Muscle layer of duodenum (tissue), 2 donors: ENCODE measurements around the gene ZFR2.

Experiments
- H3K27ac ChIP-seq: one replicate; pipeline ENCODE4 v1.7.0; 2013; ENCODE audit warnings: mild to moderate bottlenecking, low read length
- H3K27me3 ChIP-seq: one replicate; pipeline ENCODE4 v1.7.0; 2013; ENCODE audit warnings: low read depth, mild to moderate bottlenecking, control low read depth, low read length
- H3K36me3 ChIP-seq, 2 donors: one replicate each; pipeline ENCODE4 v1.7.0; 2013; ENCODE audit warnings: low read length in 2 of 2, control low read depth in 1 of 2, mild to moderate bottlenecking in 1 of 2; ENCODE audit not compliant: insufficient read depth in 2 of 2, control insufficient read depth in 1 of 2
- H3K4me1 ChIP-seq, 2 donors: one replicate each; pipeline ENCODE4 v1.7.0; 2013; ENCODE audit warnings: low read length in 2 of 2, mild to moderate bottlenecking in 2 of 2, control low read depth in 1 of 2, moderate library complexity in 1 of 2; ENCODE audit not compliant: insufficient read depth in 2 of 2, control insufficient read depth in 1 of 2
- H3K4me3 ChIP-seq, 2 donors: one replicate each; pipeline ENCODE4 v1.7.0; 2013; ENCODE audit warnings: low read length in 2 of 2, low read depth in 1 of 2, mild to moderate bottlenecking in 1 of 2
- H3K9me3 ChIP-seq, 2 donors: one replicate each; pipeline ENCODE4 v1.7.0; 2013; ENCODE audit warnings: low read length in 2 of 2, control low read depth in 1 of 2, mild to moderate bottlenecking in 1 of 2; ENCODE audit not compliant: control insufficient read depth in 1 of 2
- donor health status: healthy.

ZFR2 gene

GRCh38 chr19:3783660-3784584, 84.9 kb downstream of the ZFR2 start:
- Histone ChIP-seq H3K4me1 (peaks cover 0 to 14% of the 10 kb centered on the region in 2 donors), H3K27ac (no peak overlapping the region), H3K4me3 (no peak overlapping the region), H3K9me3 (peaks cover 12 to 25% of the 10 kb centered on the region in 2 donors), H3K36me3 (no peaks in the 10 kb centered on the region), H3K27me3 (no peaks in the 10 kb centered on the region)

GRCh38 chr19:3782903-3783302, 85.9 kb downstream of the ZFR2 start:
- Histone ChIP-seq H3K9me3 (peaks cover 12 to 25% of the 10 kb centered on the region in 2 donors), H3K4me1 (peaks cover 0 to 14% of the 10 kb centered on the region in 2 donors), H3K27me3 (no peaks in the 10 kb centered on the region), H3K4me3 (peak overlapping the region in 1 of 2 donors; percentile 34), H3K27ac (no peak overlapping the region), H3K36me3 (no peaks in the 10 kb centered on the region)

GRCh38 chr19:3782330-3782729, 86.5 kb downstream of the ZFR2 start:
- Histone ChIP-seq H3K27ac (no peak overlapping the region), H3K4me1 (peaks cover 0 to 14% of the 10 kb centered on the region in 2 donors), H3K4me3 (peak overlapping the region in 1 of 2 donors; percentile 34), H3K36me3 (no peaks in the 10 kb centered on the region), H3K9me3 (peaks cover 12 to 25% of the 10 kb centered on the region in 2 donors), H3K27me3 (no peaks in the 10 kb centered on the region)

- H3K36me3 ChIP-seq = no peaks in the 10 kb centered on the region
- no peak overlapping the region for H3K27ac ChIP-seq
- peak overlapping the region in 1 of 2 donors; percentile 34 for H3K4me3 ChIP-seq
- H3K9me3 ChIP-seq = peaks cover 12 to 25% of the 10 kb centered on the region in 2 donors
- H3K27me3 ChIP-seq = no peaks in the 10 kb centered on the region
- peaks cover 0 to 14% of the 10 kb centered on the region in 2 donors for H3K4me1 ChIP-seq
These were observed 87.2 kb downstream of the ZFR2 start for GRCh38 chr19:3781603-3782002.

- Histone ChIP-seq H3K36me3 (no peaks in the 10 kb centered on the region), H3K27ac (no peak overlapping the region), H3K9me3 (peaks cover 12 to 25% of the 10 kb centered on the region in 2 donors), H3K4me3 (no peak overlapping the region), H3K27me3 (no peaks in the 10 kb centered on the region), H3K4me1 (peaks cover 0 to 11% of the 10 kb centered on the region in 2 donors)
These were observed 88.0 kb downstream of the ZFR2 start for GRCh38 chr19:3780786-3781304.

GRCh38 chr19:3778899-3779723, 89.7 kb downstream of the ZFR2 start:
- no peak overlapping the region for H3K4me3 ChIP-seq
- no peak overlapping the region for H3K27ac ChIP-seq
- no peaks in the 10 kb centered on the region for H3K36me3 ChIP-seq
- no peaks in the 10 kb centered on the region for H3K27me3 ChIP-seq
- H3K9me3 ChIP-seq = peaks cover 12 to 25% of the 10 kb centered on the region in 2 donors
- H3K4me1 ChIP-seq = no peaks in the 10 kb centered on the region

- H3K9me3 ChIP-seq = peaks cover 12 to 25% of the 10 kb centered on the region in 2 donors
- no peak overlapping the region for H3K4me3 ChIP-seq
- H3K36me3 ChIP-seq = no peaks in the 10 kb centered on the region
- no peaks in the 10 kb centered on the region for H3K4me1 ChIP-seq
- H3K27ac ChIP-seq = no peak overlapping the region
- H3K27me3 ChIP-seq = no peaks in the 10 kb centered on the region
These were observed 90.6 kb downstream of the ZFR2 start for GRCh38 chr19:3778104-3778867.

GRCh38 chr19:3776479-3777040, 92.3 kb downstream of the ZFR2 start:
- H3K4me3 ChIP-seq = no peak overlapping the region
- no peak overlapping the region for H3K27ac ChIP-seq
- no peaks in the 10 kb centered on the region for H3K36me3 ChIP-seq
- no peaks in the 10 kb centered on the region for H3K27me3 ChIP-seq
- peaks cover 2 to 10% of the 10 kb centered on the region in 2 donors for H3K9me3 ChIP-seq
- H3K4me1 ChIP-seq = no peaks in the 10 kb centered on the region

GRCh38 chr19:3775831-3776230, 93.0 kb downstream of the ZFR2 start:
- H3K27ac ChIP-seq = no peak overlapping the region
- peaks cover 0 to 3% of the 10 kb centered on the region in 2 donors for H3K9me3 ChIP-seq
- no peaks in the 10 kb centered on the region for H3K4me1 ChIP-seq
- no peak overlapping the region for H3K4me3 ChIP-seq
- no peaks in the 10 kb centered on the region for H3K36me3 ChIP-seq
- H3K27me3 ChIP-seq = no peaks in the 10 kb centered on the region

GRCh38 chr19:3775374-3775711, 93.5 kb downstream of the ZFR2 start:
- Histone ChIP-seq H3K27me3 (no peaks in the 10 kb centered on the region), H3K9me3 (no peaks in the 10 kb centered on the region), H3K27ac (no peak overlapping the region), H3K36me3 (no peaks in the 10 kb centered on the region), H3K4me3 (no peak overlapping the region), H3K4me1 (no peaks in the 10 kb centered on the region)
